HG02852 (cell line): ENCODE data around the gene DAND5.

Experiments used
- ATAC-seq: cut with Tn5 transposase; IDR thresholded peaks from one replicate; pipeline ENCODE4 v1.9.1; 2021; ENCODE audit warnings: mild to moderate bottlenecking, moderate library complexity; ENCODE audit not compliant: unreplicated experiment

The DAND5 gene

DNA sequence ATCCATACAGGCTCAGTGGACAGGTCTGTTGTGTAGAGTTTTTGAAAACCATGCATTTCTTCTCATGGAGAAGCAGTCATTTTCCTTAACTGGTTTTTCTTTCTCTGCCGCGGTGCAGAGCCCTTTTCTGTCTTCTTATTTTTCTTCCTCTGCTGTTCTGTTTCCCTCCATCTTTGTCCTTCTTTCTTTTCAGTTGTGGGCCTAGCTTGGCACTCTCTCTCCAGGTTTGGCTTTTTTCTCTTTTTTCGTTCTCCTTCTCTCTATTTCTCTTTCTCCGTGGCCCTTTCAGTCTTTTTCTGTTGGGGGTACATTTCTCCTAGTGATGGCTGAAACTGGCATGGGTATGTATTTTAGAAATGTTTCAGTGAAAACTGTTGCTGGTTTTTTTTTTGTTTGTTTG, 50.0 kb downstream of the DAND5 start:
- no peak for ATAC-seq

DNA sequence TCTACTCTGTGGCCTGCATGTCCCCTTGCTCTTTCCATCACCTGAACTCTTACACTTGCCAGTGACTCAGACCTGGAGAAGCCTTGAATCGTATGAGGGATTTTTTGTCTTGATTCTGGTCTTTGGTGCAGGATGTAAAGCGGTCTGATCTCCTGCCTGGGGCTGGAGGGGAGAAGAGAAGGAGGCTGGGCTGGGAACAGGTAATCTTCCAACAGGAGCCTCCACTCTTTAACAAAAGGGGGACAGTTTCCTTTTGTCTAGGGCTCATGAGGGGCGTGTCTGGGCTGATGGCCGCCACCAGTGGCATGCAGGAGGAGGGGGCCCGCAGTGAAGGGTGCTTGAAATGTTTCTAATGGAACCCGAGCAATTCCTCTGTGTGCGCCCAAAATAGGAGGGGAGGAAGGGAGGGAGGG, 50.6 kb downstream of the DAND5 start:
- ATAC-seq = no peak

DNA sequence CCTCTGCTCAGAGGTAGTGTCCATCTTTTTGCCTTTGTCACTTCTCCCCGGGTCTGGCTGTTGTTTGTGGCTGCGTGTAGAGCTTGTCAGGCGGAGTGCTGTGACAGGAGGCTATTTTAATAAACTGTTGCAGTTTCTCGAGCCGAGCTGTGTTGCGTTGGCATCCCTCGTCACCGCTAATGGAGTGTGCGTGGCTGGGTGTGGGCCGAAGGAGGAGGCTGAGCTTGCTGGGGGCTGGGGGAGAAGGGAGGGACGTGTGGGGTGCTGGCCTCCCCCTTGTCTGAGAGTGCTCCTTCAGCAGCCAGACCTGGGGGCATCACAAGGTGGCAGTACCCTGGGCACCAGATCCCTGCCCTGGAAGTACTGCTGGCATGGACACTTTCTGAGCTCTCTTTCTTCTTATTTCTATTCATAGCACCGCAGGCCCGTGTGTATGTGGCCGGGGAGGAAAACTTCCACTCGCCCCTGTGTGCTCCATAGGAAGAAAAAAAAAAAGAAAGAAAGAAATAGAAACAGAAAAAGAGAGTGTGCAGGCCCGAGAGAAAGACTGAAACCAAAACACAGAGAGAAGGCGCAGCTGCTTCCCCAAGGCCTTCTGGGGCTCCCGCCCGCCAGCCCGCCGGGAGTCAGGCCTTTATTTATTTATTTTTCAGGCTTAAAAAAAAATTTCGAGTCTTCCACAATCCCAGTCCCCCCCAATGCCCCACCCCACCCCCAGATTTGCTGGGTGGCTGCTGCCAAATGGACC, 52.9 kb downstream of the DAND5 start:
- no peak for ATAC-seq

DNA sequence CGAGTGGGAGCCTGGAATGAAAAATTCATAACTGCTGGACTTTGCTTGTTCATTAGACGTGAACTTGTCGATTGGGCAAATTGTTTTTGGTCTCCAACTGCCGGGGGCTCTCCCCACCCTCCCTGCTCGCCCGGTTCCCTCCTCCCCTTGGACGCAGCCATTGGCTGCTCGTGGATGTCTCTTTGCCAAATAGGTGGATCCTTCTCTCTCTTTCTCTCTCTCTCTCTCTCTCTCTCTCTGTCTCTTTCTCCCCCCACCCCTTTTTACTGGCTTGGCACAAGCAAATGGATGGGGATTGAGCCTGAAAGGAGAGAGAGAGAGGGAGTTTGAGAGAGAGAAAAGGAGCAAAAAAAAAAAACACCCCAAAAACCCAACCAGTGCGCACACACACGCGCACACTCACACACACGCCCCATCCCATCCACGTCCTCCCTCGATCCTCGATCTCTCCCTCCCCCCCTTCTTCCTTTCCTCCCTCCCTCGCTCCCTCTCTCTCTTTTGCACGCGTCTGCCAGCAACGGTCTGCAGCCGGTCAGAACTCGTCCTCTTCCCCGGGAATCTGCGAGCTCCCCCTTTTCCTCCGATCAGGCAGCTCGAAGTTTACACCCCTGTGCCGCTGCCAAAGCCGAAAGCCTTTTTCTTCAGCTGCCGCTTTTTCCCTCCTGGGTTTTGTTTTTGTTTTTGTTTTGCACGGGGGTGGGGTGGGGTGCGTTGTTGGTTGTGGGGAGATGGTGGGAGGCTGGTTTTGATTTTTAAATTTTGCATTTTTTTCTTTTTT, 53.7 kb downstream of the DAND5 start:
- ATAC-seq = no peak

DNA sequence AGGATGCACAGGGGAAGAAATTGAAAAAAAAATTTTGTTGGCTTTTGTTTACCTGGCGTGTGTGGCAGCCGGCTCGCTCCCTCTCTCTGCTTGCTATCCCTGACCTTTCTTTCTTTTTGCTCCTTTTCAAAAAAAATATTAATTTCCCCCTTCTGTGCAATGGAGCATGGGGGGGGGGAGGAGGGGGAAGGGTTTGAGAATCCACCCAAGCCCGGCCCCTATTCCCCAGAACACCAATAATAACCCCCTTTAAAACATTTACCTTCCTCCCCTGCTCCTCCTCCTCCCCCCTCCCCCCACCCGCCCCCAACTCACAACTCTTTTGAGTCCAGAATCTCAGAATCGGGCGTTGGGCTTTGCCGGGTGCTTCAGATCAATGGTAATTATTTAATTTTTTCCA, 54.3 kb downstream of the DAND5 start:
- ATAC-seq = no peak
